T-helper 9 cell (primary cell): ENCODE data around the gene SENP3.

Source experiments
- DNase-seq: peaks from one replicate; pipeline ENCODE4 v3.0.0-alpha.2; 2020

Gene SENP3

GRCh38 chr17:7577327-7578199 is 15.8 kb downstream of the SENP3 start:
- no peak for DNase-seq

GRCh38 chr17:7579001-7579833 is 17.5 kb downstream of the SENP3 start, which contains the start of gene CD68:
TSS of gene CD68 (plus strand) at chr17:7579638. CDS start at chr17:7579678, 40 bp downstream.
- DNase-seq: no peak

GRCh38 chr17:7579834-7580603 is 18.3 kb downstream of the SENP3 start:
- DNase-seq: no peak

- DNase-seq: no peak
These were observed 19.2 kb downstream of the SENP3 start for GRCh38 chr17:7580604-7581575.

GRCh38 chr17:7582396-7583252 is 20.9 kb downstream of the SENP3 start:
- DNase-seq: no peak

- DNase-seq: peak; percentile 86
These were observed 21.8 kb downstream of the SENP3 start, which contains the start of gene MPDU1 for GRCh38 chr17:7583253-7584109. TSS of gene MPDU1 (plus strand) at chr17:7583852. CDS start at chr17:7583863, 11 bp downstream.

GRCh38 chr17:7586673-7587419 is 25.1 kb downstream of the SENP3 start:
- DNase-seq: no peak

- no peak for DNase-seq
These were observed 25.9 kb downstream of the SENP3 start for GRCh38 chr17:7587420-7588151.

GRCh38 chr17:7588553-7589203 is 27.0 kb downstream of the SENP3 start:
- no peak for DNase-seq

- DNase-seq: peak; percentile 53
These were observed 27.6 kb downstream of the SENP3 start for GRCh38 chr17:7589204-7589868.

GRCh38 chr17:7589891-7590691 is 28.4 kb downstream of the SENP3 start, which contains the start of gene SOX15:
TSS of gene SOX15 (minus strand) at chr17:7590094. CDS start at chr17:7589676, 418 bp downstream.
- no peak for DNase-seq

- no peak for DNase-seq
These were observed 29.0 kb downstream of the SENP3 start for GRCh38 chr17:7590743-7591142.

GRCh38 chr17:7591596-7591995 is 29.9 kb downstream of the SENP3 start:
- DNase-seq: no peak

GRCh38 chr17:7592422-7593021 is 30.8 kb downstream of the SENP3 start:
- no peak for DNase-seq

GRCh38 chr17:7593296-7593695 is 31.6 kb downstream of the SENP3 start:
- DNase-seq: no peak
